GM03348 (cell line): ENCODE data around the gene PGM2.
"Not testable (repeated sequence)": the region's sequence is repeated elsewhere in the genome, so short reads cannot be mapped to it uniquely, and the experiment has no call there.

Experiments used
- DNase-seq: peaks from one replicate; pipeline ENCODE4 v3.0.0; 2012; ENCODE audit warnings: low spot score

PGM2 gene

GRCh38 chr4:37818752-37819151 lies 7.7 kb upstream of the PGM2 start:
- DNase-seq, result no peak

DNA sequence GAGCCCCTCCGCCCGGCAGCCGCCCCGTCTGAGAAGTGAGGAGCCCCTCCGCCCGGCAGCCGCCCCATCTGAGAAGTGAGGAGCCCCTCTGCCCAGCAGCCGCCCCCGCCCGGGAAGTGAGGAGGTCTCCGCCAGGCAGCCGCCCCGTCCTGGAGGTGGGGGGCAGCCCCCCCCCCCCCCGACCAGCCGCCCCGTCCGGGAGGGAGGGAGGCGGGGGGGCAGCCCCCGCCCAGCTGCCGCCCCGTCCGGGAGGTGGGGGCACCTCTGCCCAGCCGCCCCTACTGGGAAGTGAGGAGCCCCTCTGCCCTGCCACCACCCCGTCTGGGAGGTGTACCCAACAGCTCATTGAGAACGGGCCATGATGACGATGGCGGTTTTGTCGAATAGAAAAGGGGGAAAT lies 6.0 kb upstream of the PGM2 start:
- DNase-seq, result not testable (repeated sequence)

GRCh38 chr4:37821953-37822605 lies 4.4 kb upstream of the PGM2 start:
- DNase-seq, result no peak

DNA sequence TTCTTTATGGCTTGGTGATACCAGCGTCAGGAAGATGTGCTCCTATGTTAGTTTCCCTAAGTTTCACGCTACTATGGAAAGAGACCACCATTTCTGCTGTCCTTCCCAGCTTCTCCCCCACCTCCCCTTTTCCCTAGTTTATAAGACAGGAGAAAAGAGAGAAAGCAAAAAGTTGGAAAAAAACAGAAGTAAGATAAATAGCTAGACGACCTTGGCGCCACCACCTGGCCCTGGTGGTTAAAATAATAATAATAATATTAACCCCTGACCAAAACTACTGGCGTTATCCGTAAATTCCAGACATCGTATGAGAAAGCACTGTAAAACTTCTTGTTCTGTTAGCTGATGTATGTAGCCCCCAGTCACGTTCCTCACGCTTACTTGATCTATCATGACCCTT lies 985 bp upstream of the PGM2 start:
- not testable (repeated sequence) for DNase-seq

GRCh38 chr4:37825968-37826294 lies 555 bp upstream of the PGM2 start:
- no peak for DNase-seq

DNA sequence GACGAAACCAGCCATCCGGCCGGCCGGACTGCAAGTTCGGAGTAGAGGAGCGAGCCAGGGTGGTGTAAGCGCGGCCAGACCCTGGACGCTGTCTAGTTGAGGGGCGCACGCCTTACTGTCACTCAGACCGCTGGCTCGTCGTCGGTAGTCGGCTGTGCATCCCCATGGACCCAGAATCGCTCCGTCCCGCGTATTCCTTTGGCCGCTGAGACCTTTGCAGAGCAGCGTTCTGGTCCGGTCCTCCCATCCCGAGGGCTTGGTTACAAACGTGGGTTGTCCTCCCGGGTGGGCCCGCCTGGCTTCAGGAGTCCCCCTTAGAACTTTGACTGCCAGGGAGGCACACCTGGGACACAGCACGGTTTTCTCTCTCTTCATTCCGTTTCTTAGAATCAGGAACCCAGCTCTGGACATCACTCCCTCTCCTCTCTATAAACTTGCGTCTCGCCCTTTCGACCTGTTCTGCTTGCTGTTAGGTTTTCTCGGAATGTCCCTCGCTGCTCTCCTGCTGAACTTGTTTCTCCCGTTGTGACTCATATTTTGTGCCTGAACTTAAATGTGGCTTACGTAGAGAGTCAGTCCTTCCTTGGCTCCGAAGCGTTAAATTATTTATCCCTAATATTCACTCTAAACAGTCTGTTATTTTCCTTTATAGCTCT lies 672 bp downstream of the PGM2 start:
- peak; percentile 33 for DNase-seq

GRCh38 chr4:37827802-37828321 lies 1.4 kb downstream of the PGM2 start:
- DNase-seq, result no peak

GRCh38 chr4:37828843-37829242 lies 2.4 kb downstream of the PGM2 start:
- DNase-seq, result no peak

- no peak for DNase-seq
These were observed 4.2 kb downstream of the PGM2 start for GRCh38 chr4:37830640-37831039.

DNA sequence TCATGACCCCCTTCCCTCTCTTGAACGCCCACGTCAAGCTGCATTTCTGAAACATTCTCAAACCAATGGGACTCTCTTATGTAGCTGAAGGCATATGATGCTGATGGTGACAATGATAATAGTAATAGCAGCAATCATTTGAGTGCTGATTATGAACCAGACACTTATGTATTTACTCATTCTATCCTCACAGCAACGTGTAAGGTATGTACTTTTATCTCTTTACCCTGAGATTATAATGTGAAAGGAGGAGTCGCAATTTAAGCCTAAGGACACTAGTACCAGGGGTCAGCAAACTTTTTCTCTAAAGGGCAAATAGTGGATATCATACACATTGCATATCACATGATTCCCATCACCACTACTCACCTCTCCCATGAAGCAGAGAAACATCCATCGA lies 8.5 kb downstream of the PGM2 start:
- DNase-seq, result no peak

DNA sequence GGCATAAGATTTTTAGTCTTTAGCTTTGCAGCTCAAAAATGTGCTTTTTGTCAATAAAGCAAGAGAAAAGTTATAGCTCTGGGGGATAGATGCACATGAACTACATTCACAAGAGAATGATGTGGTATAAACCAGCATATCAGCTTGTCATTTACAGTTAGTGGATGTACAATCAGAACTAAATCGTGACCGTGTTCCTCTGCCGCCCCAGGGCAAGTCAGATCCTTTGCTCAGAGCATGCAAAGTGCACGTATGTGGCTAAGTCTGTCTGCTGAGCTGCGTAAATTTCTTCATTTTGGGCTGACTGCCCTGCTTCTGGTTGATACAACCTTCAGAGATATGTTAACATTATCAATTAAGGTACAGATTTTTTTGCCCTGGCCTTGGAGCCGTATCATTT lies 9.3 kb downstream of the PGM2 start:
- no peak for DNase-seq

DNA sequence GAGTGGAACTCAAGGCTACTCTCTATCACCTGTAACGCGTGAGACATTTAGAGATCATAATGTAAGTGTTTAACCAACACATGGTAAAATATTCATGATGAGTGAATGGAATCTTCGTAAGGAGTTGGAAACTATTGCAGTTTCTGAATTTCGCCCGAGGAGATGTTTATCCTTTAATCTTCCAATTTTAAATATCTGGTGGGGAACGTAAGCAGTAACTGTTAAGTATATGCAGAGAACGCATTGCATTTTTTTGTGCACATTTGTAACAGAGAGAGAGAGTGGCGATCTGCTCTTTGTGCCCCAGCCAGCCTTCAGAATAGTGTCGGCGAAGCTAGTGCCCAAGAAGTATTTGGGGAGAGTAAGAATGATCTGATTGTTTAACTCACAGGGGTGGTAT lies 9.8 kb downstream of the PGM2 start:
- no peak for DNase-seq

GRCh38 chr4:37836838-37837440 lies 10.5 kb downstream of the PGM2 start:
- DNase-seq, result no peak

- peak; percentile 91 for DNase-seq
These were observed 11.0 kb downstream of the PGM2 start for GRCh38 chr4:37837446-37837845.

- no peak for DNase-seq
These were observed 12.9 kb downstream of the PGM2 start for GRCh38 chr4:37839426-37839825.

GRCh38 chr4:37844204-37844603 lies 17.7 kb downstream of the PGM2 start:
- DNase-seq, result no peak

DNA sequence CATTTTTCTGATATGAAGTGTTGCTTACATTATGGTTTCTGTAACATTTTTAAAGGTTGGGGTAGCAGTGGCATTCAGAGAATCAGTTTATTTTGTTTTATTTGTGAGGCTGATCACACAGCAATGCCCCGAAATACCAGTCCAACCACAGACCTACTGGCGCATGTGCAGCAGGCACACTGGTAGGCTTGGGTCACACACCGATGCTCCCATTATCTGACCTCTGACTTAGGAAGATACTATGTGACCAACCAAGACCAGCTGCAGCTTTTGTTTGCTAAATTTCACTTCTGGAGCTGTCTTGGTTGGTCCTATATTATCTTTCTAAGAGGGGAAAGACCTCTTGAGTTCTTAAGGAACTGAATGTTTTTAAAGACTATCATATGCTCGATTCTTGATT lies 18.7 kb downstream of the PGM2 start:
- no peak for DNase-seq

DNA sequence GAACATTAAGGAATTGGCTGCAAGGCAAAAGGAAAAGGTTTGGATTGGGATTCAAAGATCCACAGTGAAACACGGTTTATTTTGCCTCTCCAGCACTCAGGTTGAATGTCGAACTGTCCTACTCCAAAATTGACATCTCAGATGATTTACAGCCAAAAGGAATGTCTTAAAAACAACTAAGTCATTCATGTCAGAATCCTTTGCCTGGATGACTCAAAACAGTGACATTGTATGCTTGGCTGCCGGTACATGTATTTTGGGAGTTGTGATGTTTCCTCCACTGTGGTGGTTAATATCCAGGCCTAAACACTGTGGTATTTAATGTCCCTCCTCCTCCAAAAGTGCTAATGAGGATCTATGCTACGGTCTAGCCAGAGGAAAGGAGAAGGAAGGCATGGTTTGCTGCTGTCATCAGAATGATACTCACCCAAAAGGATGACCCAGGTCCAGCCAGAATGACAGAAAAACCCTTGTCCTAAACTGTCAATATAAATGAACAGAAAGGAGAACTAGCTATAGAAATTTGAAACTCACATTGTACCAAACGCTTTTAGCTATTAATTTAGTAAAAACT lies 20.9 kb downstream of the PGM2 start:
- no peak for DNase-seq

GRCh38 chr4:37852376-37852775 lies 25.9 kb downstream of the PGM2 start:
- no peak for DNase-seq

- DNase-seq, result no peak
These were observed 31.6 kb downstream of the PGM2 start for GRCh38 chr4:37858112-37858511.

DNA sequence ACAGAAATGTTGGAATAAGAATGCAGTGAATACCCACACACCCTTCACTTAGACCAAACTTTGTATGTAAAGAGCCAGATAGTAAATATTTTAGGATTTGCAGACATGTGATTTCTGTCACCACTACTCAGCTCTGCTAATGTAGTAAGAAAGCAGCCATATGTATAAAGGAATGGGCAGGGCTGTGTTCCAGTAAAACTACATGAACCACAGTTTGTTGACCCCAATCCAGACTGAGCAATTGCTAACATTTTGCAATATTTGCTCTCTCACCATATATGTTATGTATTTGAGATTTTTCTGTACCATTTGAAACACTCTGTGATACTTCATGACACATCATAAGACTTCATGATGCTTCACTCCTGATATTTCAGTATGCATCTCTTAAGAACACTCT lies 32.4 kb downstream of the PGM2 start:
- no peak for DNase-seq

GRCh38 chr4:37860266-37860665 lies 33.8 kb downstream of the PGM2 start:
- no peak for DNase-seq

DNA sequence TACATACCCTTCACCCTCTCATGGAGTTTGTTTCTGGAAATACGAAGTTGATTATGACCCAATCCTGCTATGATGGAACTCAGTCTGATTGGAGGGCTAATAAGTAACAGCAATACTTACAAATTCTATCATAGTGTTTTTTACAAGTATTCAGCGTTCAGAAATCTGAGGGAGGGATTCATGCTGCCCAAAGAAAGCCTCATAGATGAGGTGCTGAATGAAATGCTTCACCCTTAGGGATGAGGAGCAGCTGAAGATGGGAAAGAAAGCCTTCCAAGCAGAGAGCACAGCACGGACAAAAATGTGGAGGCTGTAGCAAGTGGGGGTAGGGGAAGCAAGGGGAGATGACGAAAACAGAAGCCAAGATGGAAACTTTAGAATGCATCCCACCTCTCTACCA lies 36.5 kb downstream of the PGM2 start:
- DNase-seq, result no peak
